ENCODE data around the gene COPG1. TPM values are rescaled to one million over a fixed set of nuclear protein-coding genes. Genes with fewer than 3 reads are reported as not detected.

Gene COPG1
- total RNA-seq, 1 experiment from 2014 or later: 124 TPM

GRCh38 chr3:129315223-129315997 lies 66.0 kb downstream of the COPG1 start:
- Histone ChIP-seq H4K20me1 (ENCODE audit: low read length) (0 out of 2 replicates have a peak, but pooled peaks cover 3% of the 10 kb centered on the region), H3K4me3 (ENCODE audit: low read length) (peak overlapping the region; percentile 86), H3K9ac (ENCODE audit: low read length) (peak overlapping the region; percentile 87), H3K4me2 (ENCODE audit: low read length) (peak overlapping the region; percentile 88), H3K27me3 (ENCODE audit: low read length) (no peaks in the 10 kb centered on the region), H3F3A (ENCODE audit: low read length, unreplicated experiment) (peaks cover 5% of the 10 kb centered on the region), H3K9me3 (ENCODE audit: low read length) (no peaks in the 10 kb centered on the region), H2AFZ (ENCODE audit: low read length) (no peak overlapping the region), H3K9me2 (replicated peaks; ENCODE audit: low read length) (no peaks in the 10 kb centered on the region), H3K36me3 (ENCODE audit: low read depth, low read length) (no peaks in the 10 kb centered on the region), H3K4me1 (ENCODE audit: insufficient read depth, low read length) (peaks cover 2% of the 10 kb centered on the region), H3K27ac (ENCODE audit: low read length) (no peak overlapping the region), H3K79me2 (ENCODE audit: low read length) (peaks cover 8% of the 10 kb centered on the region)
- ATAC-seq: peak; percentile 1; the same call in 1 of the 2 replicates
- TF ChIP-seq, protein P1, sequence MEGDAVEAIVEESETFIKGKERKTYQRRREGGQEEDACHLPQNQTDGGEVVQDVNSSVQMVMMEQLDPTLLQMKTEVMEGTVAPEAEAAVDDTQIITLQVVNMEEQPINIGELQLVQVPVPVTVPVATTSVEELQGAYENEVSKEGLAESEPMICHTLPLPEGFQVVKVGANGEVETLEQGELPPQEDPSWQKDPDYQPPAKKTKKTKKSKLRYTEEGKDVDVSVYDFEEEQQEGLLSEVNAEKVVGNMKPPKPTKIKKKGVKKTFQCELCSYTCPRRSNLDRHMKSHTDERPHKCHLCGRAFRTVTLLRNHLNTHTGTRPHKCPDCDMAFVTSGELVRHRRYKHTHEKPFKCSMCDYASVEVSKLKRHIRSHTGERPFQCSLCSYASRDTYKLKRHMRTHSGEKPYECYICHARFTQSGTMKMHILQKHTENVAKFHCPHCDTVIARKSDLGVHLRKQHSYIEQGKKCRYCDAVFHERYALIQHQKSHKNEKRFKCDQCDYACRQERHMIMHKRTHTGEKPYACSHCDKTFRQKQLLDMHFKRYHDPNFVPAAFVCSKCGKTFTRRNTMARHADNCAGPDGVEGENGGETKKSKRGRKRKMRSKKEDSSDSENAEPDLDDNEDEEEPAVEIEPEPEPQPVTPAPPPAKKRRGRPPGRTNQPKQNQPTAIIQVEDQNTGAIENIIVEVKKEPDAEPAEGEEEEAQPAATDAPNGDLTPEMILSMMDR (conservative IDR thresholded peaks at IDR 0.05; ENCODE audit: low read depth, low read length): no peak
- TF ChIP-seq EZH2 (IDR thresholded peaks at IDR 0.05; ENCODE audit: low read length, unreplicated experiment) (no peak), EZH2phosphoT487 (IDR thresholded peaks at IDR 0.05; ENCODE audit: borderline replicate concordance, low read length) (no peak)
- intact Hi-C loops (cut with micrococcal nuclease): no loop called here
- ChIA-PET POLR2A (ENCODE audit: unreplicated experiment) (no interaction called here), CTCF (no interaction called here)
- peak; percentile 9 for DNase-seq
- BruUV-seq (replicated peaks): TSS peak; percentile 61

DNA sequence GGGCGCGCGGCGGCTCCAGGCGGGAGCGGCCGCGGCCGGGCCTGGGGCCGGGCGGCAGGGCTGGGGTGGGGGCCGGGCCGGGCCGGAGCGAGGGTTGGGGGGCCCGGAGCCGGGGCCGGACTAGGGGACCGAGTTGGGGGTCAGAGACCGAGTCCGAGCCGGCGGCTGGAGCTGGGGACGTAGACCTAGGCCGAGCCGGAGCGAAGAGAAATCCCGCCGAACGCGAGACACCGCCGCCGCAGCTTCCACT lies 66.5 kb downstream of the COPG1 start:
- Histone ChIP-seq H3K9ac (ENCODE audit: low read length) (peak overlapping the region; percentile 87), H3K4me1 (ENCODE audit: insufficient read depth, low read length) (no peaks in the 10 kb centered on the region), H3K36me3 (ENCODE audit: low read depth, low read length) (no peaks in the 10 kb centered on the region), H3K9me3 (ENCODE audit: low read length) (no peaks in the 10 kb centered on the region), H2AFZ (ENCODE audit: low read length) (no peak overlapping the region), H3K27ac (ENCODE audit: low read length) (no peak overlapping the region), H3K9me2 (replicated peaks; ENCODE audit: low read length) (no peaks in the 10 kb centered on the region), H3K4me3 (ENCODE audit: low read length) (peak overlapping the region; percentile 86), H3K79me2 (ENCODE audit: low read length) (peaks cover 8% of the 10 kb centered on the region), H3F3A (ENCODE audit: low read length, unreplicated experiment) (peaks cover 5% of the 10 kb centered on the region), H3K4me2 (ENCODE audit: low read length) (peak overlapping the region; percentile 88), H3K27me3 (ENCODE audit: low read length) (no peaks in the 10 kb centered on the region), H4K20me1 (ENCODE audit: low read length) (0 out of 2 replicates have a peak, but pooled peaks cover 3% of the 10 kb centered on the region)
- POLR2A ChIA-PET (ENCODE audit: unreplicated experiment): interaction anchor here (0.6 kb wide), 1 partner anchor 24 kb away, joined by 3 read pairs; no protein-coding TSS in a partner anchor
- no peak for TF ChIP-seq EZH2phosphoT487 (IDR thresholded peaks at IDR 0.05; ENCODE audit: borderline replicate concordance, low read length)
- TF ChIP-seq, protein P1 (conservative IDR thresholded peaks at IDR 0.05; ENCODE audit: low read depth, low read length): no peak
- no peak for TF ChIP-seq EZH2 (IDR thresholded peaks at IDR 0.05; ENCODE audit: low read length, unreplicated experiment)
- intact Hi-C loops (cut with micrococcal nuclease): no loop called here
- CTCF ChIA-PET: no interaction called here
- DNase-seq: no peak
- BruUV-seq (replicated peaks): no TSS peak
- no peak for ATAC-seq
